IMR-90 (cell line): ENCODE data around the gene OR4N2. TPM values are rescaled to one million over a fixed set of nuclear protein-coding genes. Genes with fewer than 3 reads are reported as not detected.

Experiments used
- ATAC-seq: fragments of 200-7000 bp; cut with Tn5 transposase; 2 replicates; pipeline ENCODE4 v1.9.1; 2020; ENCODE audit warnings: low read depth, mild to moderate bottlenecking, moderate library complexity
- BruUV-seq: library from RNA; stranded (reverse); fragments of 400-500 nt; replicated peaks from 2 replicates; lab custom pipeline; 2021; lab: Mats Ljungman, UMichigan
- CTCF ChIA-PET: fragments of 300-600 bp; formaldehyde crosslinking; extraction: SDS; loops from one replicate; lab custom pipeline; 2021; ENCODE audit warnings: antibody characterized with exemption; lab: Yijun Ruan, JAX
- POLR2A ChIA-PET: fragments of 300-600 bp; sonication (Branson Sonifier 250); formaldehyde crosslinking; loops from one replicate; lab custom pipeline; 2022; ENCODE audit warnings: antibody characterized with exemption; ENCODE audit not compliant: unreplicated experiment; lab: Charles Lee
- DNase-seq: peaks from one replicate; pipeline ENCODE4 v3.0.0; 2013
- H2AFZ ChIP-seq: replicated peaks from 2 replicates; pipeline ENCODE3; 2013; ENCODE audit warnings: low read length, mild to moderate bottlenecking; ENCODE audit not compliant: poor library complexity
- H2AK5ac ChIP-seq: 2 replicates; pipeline ENCODE4 v1.6.1; 2013; ENCODE audit warnings: low read depth, low read length, inconsistent platforms
- H2AK9ac ChIP-seq: replicated peaks from 2 replicates; pipeline ENCODE3; 2013; ENCODE audit warnings: mild to moderate bottlenecking, low read depth, low read length, moderate library complexity; ENCODE audit not compliant: poor library complexity
- H2BK120ac ChIP-seq: 2 replicates; pipeline ENCODE4 v1.6.1; 2013; ENCODE audit warnings: low read depth, low read length, inconsistent platforms
- H2BK15ac ChIP-seq: 3 replicates; pipeline ENCODE4 v1.6.1; 2013; ENCODE audit warnings: low read depth, low read length, inconsistent platforms
- H2BK20ac ChIP-seq: 2 replicates; pipeline ENCODE4 v1.6.1; 2013; ENCODE audit warnings: low read depth, mild to moderate bottlenecking, inconsistent platforms, low read length, moderate library complexity
- H2BK5ac ChIP-seq: 2 replicates; pipeline ENCODE4 v1.6.1; 2013; ENCODE audit warnings: mild to moderate bottlenecking, low read depth, low read length, inconsistent platforms; ENCODE audit not compliant: poor library complexity, severe bottlenecking
- H3K14ac ChIP-seq: replicated peaks from 2 replicates; pipeline ENCODE4 v1.6.1; 2013; ENCODE audit warnings: low read depth, low read length, inconsistent platforms
- H3K18ac ChIP-seq: 2 replicates; pipeline ENCODE4 v1.6.1; 2013; ENCODE audit warnings: low read depth, low read length, control low read depth
- H3K23ac ChIP-seq: 2 replicates; pipeline ENCODE4 v1.6.1; 2013; ENCODE audit warnings: low read depth, low read length, inconsistent platforms
- H3K27ac ChIP-seq: 2 replicates; pipeline ENCODE4 v1.5.1; 2013; ENCODE audit warnings: mild to moderate bottlenecking, control low read depth, low read length; ENCODE audit not compliant: insufficient read depth
- H3K27me3 ChIP-seq: 2 replicates; pipeline ENCODE4 v1.6.1; 2013; ENCODE audit warnings: low read length; ENCODE audit not compliant: control insufficient read depth, insufficient read depth
- H3K36me3 ChIP-seq: 2 replicates; pipeline ENCODE4 v1.6.1; 2013; ENCODE audit warnings: low read length, mixed read lengths; ENCODE audit not compliant: control insufficient read depth, insufficient read depth
- H3K4ac ChIP-seq: 2 replicates; pipeline ENCODE4 v1.6.1; 2013; ENCODE audit warnings: low read depth, low read length, inconsistent platforms
- H3K4me1 ChIP-seq: 2 replicates; pipeline ENCODE4 v1.6.1; 2013; ENCODE audit warnings: low read length, mixed read lengths; ENCODE audit not compliant: control insufficient read depth, insufficient read depth
- H3K4me2 ChIP-seq: 2 replicates; pipeline ENCODE4 v1.6.1; 2013; ENCODE audit warnings: low read depth, mild to moderate bottlenecking, control low read depth, low read length, moderate library complexity
- H3K4me3 ChIP-seq: 2 replicates; pipeline ENCODE4 v1.5.1; 2013; ENCODE audit warnings: low read depth, mild to moderate bottlenecking, control low read depth, low read length, moderate library complexity; ENCODE audit not compliant: insufficient read depth
- H3K56ac ChIP-seq: 2 replicates; pipeline ENCODE4 v1.6.1; 2013; ENCODE audit warnings: low read length, inconsistent platforms; ENCODE audit not compliant: insufficient read depth; ENCODE audit errors: extremely low read depth
- H3K79me1 ChIP-seq, 2 experiments: 2 replicates each; pipeline ENCODE4 v1.6.1; 2013; ENCODE audit warnings: low read length in 2 of 2, inconsistent platforms in 1 of 2, low read depth in 1 of 2
- H3K9ac ChIP-seq: 2 replicates; pipeline ENCODE4 v1.6.1; 2013; ENCODE audit warnings: low read depth, low read length, control low read depth
- H3K9me1 ChIP-seq: 2 replicates; pipeline ENCODE4 v1.6.1; 2013; ENCODE audit warnings: low read length, inconsistent platforms; ENCODE audit not compliant: insufficient read depth
- H3K9me3 ChIP-seq: 2 replicates; pipeline ENCODE4 v1.6.1; 2013; ENCODE audit warnings: low read length; ENCODE audit not compliant: control insufficient read depth, insufficient read depth
- H4K20me1 ChIP-seq: 2 replicates; pipeline ENCODE4 v1.6.1; 2013; ENCODE audit warnings: low read length, inconsistent platforms; ENCODE audit not compliant: insufficient read depth
- H4K5ac ChIP-seq: 2 replicates; pipeline ENCODE4 v1.6.1; 2013; ENCODE audit warnings: mild to moderate bottlenecking, low read depth, low read length, control low read depth
- H4K8ac ChIP-seq, 2 experiments: 2 replicates each; pipeline ENCODE4 v1.6.1; 2013; ENCODE audit warnings: low read depth in 2 of 2, low read length in 2 of 2, control low read depth in 1 of 2, inconsistent platforms in 1 of 2
- H4K91ac ChIP-seq: 2 replicates; pipeline ENCODE4 v1.6.1; 2013; ENCODE audit warnings: low read depth, low read length, inconsistent platforms; ENCODE audit not compliant: insufficient read depth
- BHLHE40 ChIP-seq: fragments of 150-350 bp; IDR thresholded peaks from 2 replicates; pipeline ENCODE4 v1.6.1; 2016; ENCODE audit warnings: mild to moderate bottlenecking, low read depth, low read length
- CEBPB ChIP-seq: IDR thresholded peaks from 2 replicates; pipeline ENCODE4 v1.6.1; 2012; ENCODE audit warnings: low read depth, low read length, improper control_type of control experiment
- CTCF ChIP-seq: conservative IDR thresholded peaks from 2 replicates; pipeline ENCODE4 v1.5.1; 2012; ENCODE audit warnings: mild to moderate bottlenecking, low read depth, low read length, improper control_type of control experiment
- FOS ChIP-seq: fragments of 150-350 bp; IDR thresholded peaks from 2 replicates; pipeline ENCODE4 v1.6.1; 2016; ENCODE audit warnings: low read depth, low read length
- MAFK ChIP-seq: IDR thresholded peaks from 2 replicates; pipeline ENCODE4 v1.6.1; 2012; ENCODE audit warnings: low read depth, low read length, improper control_type of control experiment
- MAZ ChIP-seq: IDR thresholded peaks from 2 replicates; pipeline ENCODE4 v1.6.1; 2012; ENCODE audit warnings: low read depth, mild to moderate bottlenecking, low read length, improper control_type of control experiment, moderate library complexity, borderline replicate concordance
- MXI1 ChIP-seq: IDR thresholded peaks from 2 replicates; pipeline ENCODE4 v1.6.1; 2012; ENCODE audit warnings: low read depth, mild to moderate bottlenecking, low read length, moderate library complexity, borderline replicate concordance
- NFE2L2 ChIP-seq: fragments of 150-350 bp; IDR thresholded peaks from 2 replicates; pipeline ENCODE4 v1.6.1; 2016; ENCODE audit warnings: low read depth, mild to moderate bottlenecking, low read length
- POLR2A ChIP-seq: IDR thresholded peaks from 2 replicates; pipeline ENCODE4 v1.6.1; 2012; ENCODE audit warnings: mild to moderate bottlenecking, low read depth, low read length
- RAD21 ChIP-seq: IDR thresholded peaks from 2 replicates; pipeline ENCODE4 v1.6.1; 2012; ENCODE audit warnings: low read length, improper control_type of control experiment
- RCOR1 ChIP-seq: IDR thresholded peaks from 2 replicates; pipeline ENCODE4 v1.6.1; 2012; ENCODE audit warnings: mild to moderate bottlenecking, low read length, improper control_type of control experiment; ENCODE audit not compliant: insufficient replicate concordance
- RFX5 ChIP-seq: IDR thresholded peaks from 2 replicates; pipeline ENCODE4 v1.8.0; 2012; ENCODE audit warnings: low read depth, mild to moderate bottlenecking, low read length, moderate library complexity
- SMC3 ChIP-seq: fragments of 150-350 bp; IDR thresholded peaks from 2 replicates; pipeline ENCODE4 v1.6.1; 2016; ENCODE audit warnings: low read depth, mild to moderate bottlenecking, antibody characterized with exemption, low read length, moderate library complexity
- USF2 ChIP-seq: fragments of 150-350 bp; IDR thresholded peaks from 2 replicates; pipeline ENCODE4 v1.6.1; 2017; ENCODE audit warnings: mild to moderate bottlenecking, antibody characterized with exemption, low read length, low read depth
- WGBS, 2 experiments: methylation state at CpG; one replicate each; pipeline versions ENCODE4 v1.1.5 to v1.1.7; 2013; ENCODE audit warnings: missing lambda C conversion rate in 2 of 2; ENCODE audit not compliant: insufficient read length in 1 of 2; ENCODE audit errors: extremely low coverage in 2 of 2; 5-methylcytosine and 5-hydroxymethylcytosine counted together
- dilution Hi-C: fragments of 300-500 bp; cut with HindIII; formaldehyde crosslinking; loops from one replicate; pipeline ENCODE4 v1.14.3; 2018; ENCODE audit warnings: low sequenced_read_pairs; ENCODE audit not compliant: unreplicated experiment
- in situ Hi-C: fragments of 300-500 bp; cut with MboI; formaldehyde crosslinking; loops from 3 replicates; pipeline ENCODE4 v1.14.3; 2019; ENCODE audit warnings: low sequenced_read_pairs, inconsistent platforms, mixed read lengths
- intact Hi-C: fragments of 100-400 bp; cut with micrococcal nuclease; formaldehyde crosslinking; loops from 2 replicates; pipeline ENCODE4 v1.10.0; 2022
- polyA plus RNA-seq, 3 experiments: library from polyadenylated mRNA; depleted of rRNA; stranded (reverse); fragments of >200 nt; gene quantifications; 2 replicates each; pipeline ENCODE4 v1.2.3, GENCODE V29; 2012; ENCODE audit warnings: low replicate concordance in 1 of 3
- total RNA-seq: library from RNA; depleted of rRNA; stranded (reverse); fragments of >200 nt; gene quantifications from 2 replicates; pipeline ENCODE4 v1.2.3, GENCODE V29; 2012
- TF ChIP-seq, protein P1 (sequence below): fragments of 150-350 bp; IDR thresholded peaks from 2 replicates; pipeline ENCODE4 v1.6.1; 2016; ENCODE audit warnings: low read depth, mild to moderate bottlenecking, low read length, moderate library complexity, borderline replicate concordance

The OR4N2 gene
- total and polyA plus RNA-seq, 2 of the 4 experiments (the other 2 are of a cell fraction): not detected

- Histone ChIP-seq H4K5ac (no peak within 1 kb of the TSS), H2BK15ac (no peak within 1 kb of the TSS), H2BK20ac (no peak within 1 kb of the TSS), H2BK5ac (no peak within 1 kb of the TSS), H2BK120ac (no peak within 1 kb of the TSS), H4K20me1 (no peaks in the 10 kb centered on the region), H3K4me3 (no peak within 1 kb of the TSS), H3K18ac (no peak within 1 kb of the TSS), H3K4me1 (no peaks in the 10 kb centered on the region), H4K8ac (no peak within 1 kb of the TSS), H3K27ac (no peak within 1 kb of the TSS), H3K14ac (no peak within 1 kb of the TSS), H3K36me3 (no peaks in the 10 kb centered on the region), H3K9me3 (peaks cover 14% of the 10 kb centered on the region), H3K9me1 (no peaks in the 10 kb centered on the region), H3K4me2 (no peak within 1 kb of the TSS), H4K91ac (no peak within 1 kb of the TSS), H3K9ac (no peak within 1 kb of the TSS), H3K4ac (no peak within 1 kb of the TSS), H3K56ac (no peak within 1 kb of the TSS), H2AFZ (no peak within 1 kb of the TSS), H2AK9ac (no peak within 1 kb of the TSS), H2AK5ac (no peak within 1 kb of the TSS), H3K23ac (no peak within 1 kb of the TSS), H3K79me1 (no peaks in the 10 kb centered on the region), H3K27me3 (no peaks in the 10 kb centered on the region)
- POLR2A ChIA-PET: no interaction called here
- CTCF ChIA-PET: no interaction called here
- TF ChIP-seq CEBPB (no peak), MXI1 (no peak), BHLHE40 (no peak), RFX5 (no peak), RAD21 (no peak), POLR2A (no peak), CTCF (no peak), FOS (no peak), SMC3 (no peak), MAZ (no peak), MAFK (no peak), NFE2L2 (no peak), USF2 (no peak), RCOR1 (no peak)
- TF ChIP-seq, protein P1, sequence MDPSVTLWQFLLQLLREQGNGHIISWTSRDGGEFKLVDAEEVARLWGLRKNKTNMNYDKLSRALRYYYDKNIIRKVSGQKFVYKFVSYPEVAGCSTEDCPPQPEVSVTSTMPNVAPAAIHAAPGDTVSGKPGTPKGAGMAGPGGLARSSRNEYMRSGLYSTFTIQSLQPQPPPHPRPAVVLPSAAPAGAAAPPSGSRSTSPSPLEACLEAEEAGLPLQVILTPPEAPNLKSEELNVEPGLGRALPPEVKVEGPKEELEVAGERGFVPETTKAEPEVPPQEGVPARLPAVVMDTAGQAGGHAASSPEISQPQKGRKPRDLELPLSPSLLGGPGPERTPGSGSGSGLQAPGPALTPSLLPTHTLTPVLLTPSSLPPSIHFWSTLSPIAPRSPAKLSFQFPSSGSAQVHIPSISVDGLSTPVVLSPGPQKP: no peak
- no CpG with 5 or more reads among the region's 2 CpGs for WGBS, 2 experiments
- in situ Hi-C loops: no loop called here
- DNase-seq: no peak
- no TSS peak for BruUV-seq
- no peak for ATAC-seq
- dilution Hi-C loops: no loop called here
- intact Hi-C loops: no loop called here
Observed at GRCh38 chr14:19874842-19875241, 71.3 kb downstream of the OR4N2 start, which contains the start of gene OR4K2. Gene OR4K2, plus strand, starts transcription at chr14:19875142. Its CDS starts 1,126 bp downstream, at chr14:19876268.
